Coronary artery (tissue), 2 donors: ENCODE data around the gene UBXN1.
A peak's percentile ranks its signal among the peaks of the same experiment; 100 is the strongest.

Experiments used
- DNase-seq: peaks from one replicate; pipeline ENCODE4 v3.0.0-alpha.2; 2017; ENCODE audit warnings: low spot score
- H3K27ac ChIP-seq, 2 donors: fragments of 200-600 bp; sonication (generic); one replicate each; pipeline ENCODE4 v1.5.1; 2016 to 2019
- H3K4me3 ChIP-seq: fragments of 200-600 bp; sonication (generic); 2 replicates; pipeline ENCODE4 v1.5.1; 2016; ENCODE audit warnings: mild to moderate bottlenecking, moderate library complexity
- CTCF ChIP-seq: fragments of 200-600 bp; sonication (generic); IDR thresholded peaks from one replicate; pipeline ENCODE4 v1.5.1; 2019; ENCODE audit warnings: antibody characterized with exemption

The UBXN1 gene

GRCh38 chr11:62715150-62716130, 36.6 kb upstream of the UBXN1 start:
- no peak for DNase-seq
- TF ChIP-seq CTCF = no peak
- H3K4me3 ChIP-seq = no peak overlapping the region
- no peak overlapping the region for H3K27ac ChIP-seq

GRCh38 chr11:62713343-62713742, 34.5 kb upstream of the UBXN1 start:
- Histone ChIP-seq H3K27ac (no peak overlapping the region), H3K4me3 (no peak overlapping the region)
- TF ChIP-seq CTCF = no peak
- DNase-seq = no peak

GRCh38 chr11:62712861-62713260, 34.0 kb upstream of the UBXN1 start:
- no peak overlapping the region for H3K27ac ChIP-seq
- no peak for DNase-seq
- no peak for TF ChIP-seq CTCF
- H3K4me3 ChIP-seq = no peak overlapping the region

- Histone ChIP-seq H3K27ac (no peak overlapping the region), H3K4me3 (no peak overlapping the region)
- no peak for DNase-seq
Measured at GRCh38 chr11:62712276-62712812, 33.5 kb upstream of the UBXN1 start.

GRCh38 chr11:62710001-62710345, 31.1 kb upstream of the UBXN1 start:
- DNase-seq = peak; percentile 75
- TF ChIP-seq CTCF = no peak
- peak overlapping the region; percentile 88 to 93 for H3K27ac ChIP-seq
- H3K4me3 ChIP-seq = peak overlapping the region; percentile 78

More at GRCh38 chr11:62712276-62712812, 33.5 kb upstream of the UBXN1 start:
- no peak for TF ChIP-seq CTCF

GRCh38 chr11:62709247-62710000, 30.6 kb upstream of the UBXN1 start:
- DNase-seq = peak; percentile 98
- Histone ChIP-seq H3K4me3 (peak overlapping the region; percentile 78), H3K27ac (peak overlapping the region; percentile 88 to 93)
- no peak for TF ChIP-seq CTCF
